HCT116 (cell line): Measurements from ENCODE around the gene KIF18A. TPM values are rescaled to one million over a fixed set of nuclear protein-coding genes. Genes with fewer than 3 reads are reported as not detected.

Experiments used
- ATAC-seq: fragments of 200-7000 bp; cut with Tn5 transposase; 2 replicates; pipeline ENCODE4 v1.9.1; 2020; ENCODE audit warnings: mild to moderate bottlenecking, moderate library complexity
- BruUV-seq: library from RNA; stranded (reverse); fragments of 400-500 nt; replicated peaks from 2 replicates; lab custom pipeline; 2021; lab: Mats Ljungman, UMichigan
- CTCF ChIA-PET: fragments of 300-600 bp; sonication (Branson Sonifier 250); formaldehyde crosslinking; loops from one replicate; lab custom pipeline; 2021; ENCODE audit warnings: antibody characterized with exemption; lab: Charles Lee
- POLR2A ChIA-PET: fragments of 300-600, 350-600 bp; sonication (Branson Sonifier 250); formaldehyde crosslinking; loops from one replicate; lab custom pipeline; 2021; ENCODE audit warnings: antibody characterized with exemption; lab: Charles Lee
- RAD21 ChIA-PET, 2 experiments: fragments of 300-600 bp; sonication (Branson Sonifier 250); formaldehyde crosslinking; loops; one replicate each; lab custom pipeline; 2023; ENCODE audit warnings: low total read pairs in 2 of 2; ENCODE audit not compliant: uncharacterized antibody in 2 of 2, unreplicated experiment in 2 of 2, low non-redundant PET in 1 of 2; lab: Charles Lee
- DNase-seq: peaks from one replicate; pipeline ENCODE4 v3.0.0-alpha.2; 2010; ENCODE audit warnings: low read depth, low spot score
- H2AFZ ChIP-seq: fragments of 200-600 bp; shearing (Covaris generic), sonication (generic); 2 replicates; pipeline ENCODE4 v1.6.1; 2017; ENCODE audit warnings: low read depth, mixed run types, mixed read lengths, antibody characterized with exemption, low read length; ENCODE audit not compliant: poor library complexity, severe bottlenecking
- H3K27ac ChIP-seq: 2 replicates; pipeline ENCODE4 v1.5.1; 2012; ENCODE audit warnings: low read depth, low read length
- H3K27me3 ChIP-seq: fragments of 200-600 bp; sonication (generic); 2 replicates; pipeline ENCODE4 v1.6.1; 2016; ENCODE audit warnings: mixed run types, low read length, mixed read lengths; ENCODE audit not compliant: insufficient read depth
- H3K36me3 ChIP-seq, 2 experiments: fragments of 200-500 bp in 1 of 2; fragments of 200-600 bp in 1 of 2; sonication (Bioruptor generic) in 1 of 2; sonication (generic) in 1 of 2; 2 replicates each; pipeline versions ENCODE4 v1.5.1 to v1.6.1; 2014 to 2016; ENCODE audit warnings: low read length in 2 of 2, inconsistent platforms in 1 of 2, mixed read lengths in 1 of 2, mixed run types in 1 of 2; ENCODE audit not compliant: insufficient read depth in 2 of 2, control insufficient read depth in 1 of 2
- H3K4me1 ChIP-seq, 2 experiments: fragments of 200-600 bp in 1 of 2; sonication (generic) in 1 of 2; 2 replicates each; pipeline versions ENCODE4 v1.5.1 to v1.6.1; 2012 to 2017; ENCODE audit warnings: low read length in 2 of 2, inconsistent platforms in 1 of 2, mild to moderate bottlenecking in 1 of 2, mixed read lengths in 1 of 2, mixed run types in 1 of 2, moderate library complexity in 1 of 2; ENCODE audit not compliant: insufficient read depth in 2 of 2, control insufficient read depth in 1 of 2
- H3K4me2 ChIP-seq: fragments of 200-600 bp; sonication (generic); 2 replicates; pipeline ENCODE4 v1.6.1; 2017; ENCODE audit warnings: mixed run types, low read length, mixed read lengths
- H3K4me3 ChIP-seq, 2 experiments: fragments of 200-600 bp in 1 of 2; sonication (generic) in 1 of 2; replicated peaks in 1 of 2; 2 replicates each; pipeline ENCODE4 v1.5.1; 2011 to 2016; ENCODE audit warnings: low read length in 2 of 2, control low read depth in 1 of 2, low read depth in 1 of 2, mild to moderate bottlenecking in 1 of 2, mixed read lengths in 1 of 2, mixed run types in 1 of 2
- H3K79me2 ChIP-seq: fragments of 200-600 bp; sonication (generic); 2 replicates; pipeline ENCODE4 v1.6.1; 2017; ENCODE audit warnings: mild to moderate bottlenecking, mixed run types, low read length, moderate library complexity, mixed read lengths; ENCODE audit not compliant: insufficient read depth
- H3K9ac ChIP-seq: fragments of 200-600 bp; sonication (generic); 2 replicates; pipeline ENCODE4 v1.6.1; 2016; ENCODE audit warnings: low read length, mixed read lengths
- H3K9me2 ChIP-seq: fragments of 200-600 bp; sonication (generic), shearing (Covaris generic); 2 replicates; pipeline ENCODE4 v1.6.1; 2017; ENCODE audit warnings: mixed run types, mild to moderate bottlenecking, moderate library complexity; ENCODE audit not compliant: insufficient read depth
- H3K9me3 ChIP-seq, 2 experiments: fragments of 200-500 bp in 1 of 2; fragments of 200-600 bp in 1 of 2; sonication (Bioruptor generic) in 1 of 2; sonication (generic) in 1 of 2; 2 replicates each; pipeline ENCODE4 v1.6.1; 2014 to 2017; ENCODE audit warnings: low read length in 2 of 2, mixed read lengths in 2 of 2, inconsistent platforms in 1 of 2, low read depth in 1 of 2, mild to moderate bottlenecking in 1 of 2, mixed run types in 1 of 2, moderate library complexity in 1 of 2; ENCODE audit not compliant: control insufficient read depth in 1 of 2, insufficient read depth in 1 of 2
- H4K20me1 ChIP-seq: fragments of 200-600 bp; sonication (generic), shearing (Covaris generic); 2 replicates; pipeline ENCODE4 v1.6.1; 2017; ENCODE audit warnings: mixed run types, mild to moderate bottlenecking, moderate library complexity; ENCODE audit not compliant: insufficient read depth
- CEBPB ChIP-seq: IDR thresholded peaks from 2 replicates; pipeline ENCODE4 v1.6.1; 2012; ENCODE audit warnings: low read depth
- CTCF ChIP-seq, 3 experiments: fragments of 200-600 bp in 1 of 3; sonication (generic) in 1 of 3; IDR thresholded peaks in 2 of 3; conservative IDR thresholded peaks in 1 of 3; 2 replicates each; pipeline ENCODE4 v1.5.1; 2012 to 2017; ENCODE audit warnings: low read depth in 2 of 3, low read length in 2 of 3, antibody characterized with exemption in 1 of 3, borderline replicate concordance in 1 of 3, control low read depth in 1 of 3, mild to moderate bottlenecking in 1 of 3, mixed read lengths in 1 of 3, mixed run types in 1 of 3, moderate library complexity in 1 of 3; ENCODE audit not compliant: insufficient read depth in 1 of 3
- EGR1 ChIP-seq: IDR thresholded peaks from 2 replicates; pipeline ENCODE4 v1.6.1; 2012; ENCODE audit warnings: low read depth
- FOSL1 ChIP-seq: IDR thresholded peaks from 2 replicates; pipeline ENCODE4 v1.6.1; 2012; ENCODE audit warnings: low read depth
- JUND ChIP-seq: IDR thresholded peaks from 2 replicates; pipeline ENCODE4 v1.6.1; 2012
- SIN3A ChIP-seq: IDR thresholded peaks from 2 replicates; pipeline ENCODE4 v1.6.1; 2012; ENCODE audit warnings: low read depth
- SP1 ChIP-seq: IDR thresholded peaks from 2 replicates; pipeline ENCODE4 v1.6.1; 2012; ENCODE audit warnings: low read depth
- SRF ChIP-seq: IDR thresholded peaks from 2 replicates; pipeline ENCODE4 v1.6.1; 2012; ENCODE audit warnings: low read depth
- TCF7L2 ChIP-seq: IDR thresholded peaks from 2 replicates; pipeline ENCODE4 v1.7.0; 2011; ENCODE audit warnings: borderline replicate concordance, inconsistent platforms; ENCODE audit not compliant: insufficient read depth, insufficient read length; ENCODE audit errors: extremely low read depth
- ZBTB33 ChIP-seq: IDR thresholded peaks from 2 replicates; pipeline ENCODE4 v1.6.1; 2011; ENCODE audit warnings: mild to moderate bottlenecking, low read length, moderate library complexity; ENCODE audit not compliant: insufficient replicate concordance; ENCODE audit errors: extremely low read depth
- ZFX ChIP-seq: fragments of 450-650 bp; IDR thresholded peaks from 2 replicates; pipeline ENCODE4 v1.6.1; 2017
- intact Hi-C: fragments of 100-400 bp; cut with micrococcal nuclease; formaldehyde crosslinking; loops from 2 replicates; pipeline ENCODE4 v1.10.0; 2022
- total RNA-seq: library from RNA; stranded (reverse); gene quantifications from one replicate; pipeline ENCODE4 v1.2.1, GENCODE V29; 2021; ENCODE audit not compliant: unreplicated experiment

Gene KIF18A
- total RNA-seq, 1 experiment from 2014 or later: 50.7 TPM

DNA sequence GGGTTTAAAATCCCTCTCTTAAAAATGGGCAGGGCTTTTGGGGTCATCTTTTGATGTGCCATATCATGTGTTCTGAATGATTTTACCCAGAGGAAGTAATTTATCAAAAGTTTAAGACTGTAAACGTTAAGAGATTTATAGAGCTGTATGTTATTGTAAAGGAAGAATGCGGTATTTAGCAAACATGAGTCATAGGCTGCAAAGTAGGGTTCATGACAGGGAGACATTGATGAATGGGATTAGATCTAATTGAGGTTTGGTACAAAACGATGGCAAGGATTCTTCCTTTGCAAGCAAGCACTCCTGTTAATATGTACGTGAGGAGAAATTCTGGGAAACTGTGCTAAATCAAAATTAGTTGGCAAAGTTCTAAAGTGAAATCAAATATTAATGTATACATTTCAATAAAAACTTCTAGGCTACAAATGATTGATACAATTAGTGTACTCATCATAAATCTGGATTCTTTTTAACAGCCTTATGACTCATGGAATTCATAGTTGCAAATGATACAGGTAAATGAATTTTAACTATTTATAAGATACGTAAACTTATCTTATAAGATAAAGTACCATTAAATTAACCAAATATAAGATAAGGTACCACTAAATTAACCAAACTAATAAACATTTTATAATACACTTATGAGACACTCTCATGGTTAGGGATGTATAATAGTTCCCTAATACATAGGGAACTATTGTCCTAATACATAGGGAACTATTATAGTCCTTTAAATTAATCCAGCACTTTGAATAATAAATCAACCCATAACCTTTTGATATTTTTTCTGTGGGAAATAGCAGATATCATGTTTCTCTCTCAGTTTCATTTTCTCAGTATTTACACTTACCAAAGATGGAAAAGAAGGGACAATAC lies 58.4 kb downstream of the KIF18A start:
- Histone ChIP-seq H3K9me2 (no peaks in the 10 kb centered on the region), H3K27me3 (no peaks in the 10 kb centered on the region), H2AFZ (no peak overlapping the region), H3K4me2 (peak overlapping the region; percentile 67), H3K4me1 (peaks cover 46 to 59% of the 10 kb centered on the region in 2 experiments), H3K36me3 (no peaks in the 10 kb centered on the region), H3K9me3 (no peaks in the 10 kb centered on the region), H3K79me2 (peaks cover 27% of the 10 kb centered on the region), H3K27ac (peak overlapping the region; percentile 75; the same call in 1 of the 2 replicates), H4K20me1 (no peaks in the 10 kb centered on the region), H3K9ac (peak overlapping the region; percentile 29; the same call in 1 of the 2 replicates), H3K4me3 (peak overlapping the region in 1 of 2 experiments; percentile 23; a peak in 1 of 4 replicates)
- RAD21 ChIA-PET: no interaction called here
- POLR2A ChIA-PET: no interaction called here
- CTCF ChIA-PET: no interaction called here
- intact Hi-C loops: no loop called here
- no TSS peak for BruUV-seq
- DNase-seq (peak; percentile 76), ATAC-seq (peak; percentile 88)
- TF ChIP-seq FOSL1: peak; percentile 54; the same call in 1 of the 2 replicates
- no peak for TF ChIP-seq ZBTB33
- TF ChIP-seq TCF7L2: peak; percentile 90
- peak; percentile 53; the same call in 1 of the 2 replicates for TF ChIP-seq SP1
- TF ChIP-seq JUND: peak; percentile 51

- intact Hi-C loops: no loop called here
- no peak for TF ChIP-seq CTCF (IDR thresholded peaks at IDR 0.05 in 2 of 3, conservative IDR thresholded peaks at IDR 0.05 in 1 of 3; ENCODE audit: borderline replicate concordance in 1 of 3, insufficient read depth in 1 of 3, low read depth in 2 of 3, low read length in 2 of 3)
- TF ChIP-seq FOSL1: no peak
- no peak for TF ChIP-seq CEBPB
- no peak for TF ChIP-seq TCF7L2
- no peak for TF ChIP-seq SIN3A
- TF ChIP-seq ZFX: no peak
- no peak for TF ChIP-seq ZBTB33
- TF ChIP-seq EGR1: no peak
- TF ChIP-seq SRF: no peak
These were observed 59.1 kb downstream of the KIF18A start for GRCh38 chr11:28048812-28049211.

More at GRCh38 chr11:28048812-28049211, 59.1 kb downstream of the KIF18A start:
- Histone ChIP-seq H3K79me2 (peaks cover 30% of the 10 kb centered on the region), H3K4me1 (peaks cover 46 to 53% of the 10 kb centered on the region in 2 experiments), H2AFZ (no peak overlapping the region), H3K9ac (no peak overlapping the region), H4K20me1 (no peaks in the 10 kb centered on the region), H3K4me3 (no peak overlapping the region), H3K9me2 (no peaks in the 10 kb centered on the region), H3K4me2 (peak overlapping the region; percentile 67; the same call in 1 of the 2 replicates), H3K9me3 (no peaks in the 10 kb centered on the region), H3K36me3 (no peaks in the 10 kb centered on the region), H3K27ac (peak overlapping the region; percentile 75), H3K27me3 (no peaks in the 10 kb centered on the region)
- CTCF ChIA-PET: no interaction called here
- peak; percentile 48; the same call in 1 of the 2 replicates for ATAC-seq
- no TSS peak for BruUV-seq
- POLR2A ChIA-PET: no interaction called here
- RAD21 ChIA-PET: no interaction called here
- no peak for DNase-seq
